Sigmoid colon (tissue), 7 donors: Measurements from ENCODE around the gene ASXL1. TPM values are rescaled to one million over a fixed set of nuclear protein-coding genes. Genes with fewer than 3 reads are reported as not detected.
A peak's percentile ranks its signal among the peaks of the same experiment; 100 is the strongest.
"Not testable (repeated sequence)": the region's sequence is repeated elsewhere in the genome, so short reads cannot be mapped to it uniquely, and the experiment has no call there.

Source experiments
- DNase-seq: peaks from one replicate; pipeline ENCODE4 v3.0.0-alpha.2; 2019
- H3K27ac ChIP-seq, 4 donors: fragments of 200-600 bp; sonication (generic); one replicate each; pipeline ENCODE4 v1.5.1; 2016 to 2019; ENCODE audit warnings: mild to moderate bottlenecking in 1 of 4
- H3K27me3 ChIP-seq, 3 donors: fragments of 200-600 bp; sonication (generic); one replicate each; pipeline ENCODE4 v1.5.1; 2019; ENCODE audit warnings: mild to moderate bottlenecking in 1 of 3
- H3K36me3 ChIP-seq, 4 donors: fragments of 200-600 bp; sonication (generic); one replicate each; pipeline ENCODE4 v1.5.1; 2016 to 2019
- H3K4me1 ChIP-seq, 4 donors: fragments of 200-600 bp; sonication (generic); one replicate each; pipeline ENCODE4 v1.5.1; 2017 to 2019
- H3K4me3 ChIP-seq, 4 donors: fragments of 200-600 bp; sonication (generic); one replicate each; pipeline ENCODE4 v1.5.1; 2017 to 2019; ENCODE audit warnings: mild to moderate bottlenecking in 2 of 4, moderate library complexity in 1 of 4
- H3K9me3 ChIP-seq, 4 donors: fragments of 200-600 bp in 3 of 4; sonication (generic) in 3 of 4; one replicate each; pipeline versions ENCODE4 v1.5.1 to v1.6.1; 2013 to 2019
- EP300 ChIP-seq, 4 donors: sonication (generic); formaldehyde crosslinking; IDR thresholded peaks; one replicate each; pipeline ENCODE4 v1.6.1; 2017; ENCODE audit warnings: antibody characterized with exemption in 4 of 4
- POLR2A ChIP-seq, 2 donors: fragments of 450-650 bp; IDR thresholded peaks; one replicate each; pipeline ENCODE4 v1.6.1; 2016; ENCODE audit warnings: antibody characterized with exemption in 2 of 2, mild to moderate bottlenecking in 2 of 2, moderate library complexity in 2 of 2
- POLR2AphosphoS5 ChIP-seq, 4 donors: sonication (generic); formaldehyde crosslinking; IDR thresholded peaks; one replicate each; pipeline ENCODE4 v1.6.1; 2017; ENCODE audit warnings: antibody characterized with exemption in 4 of 4
- WGBS, 2 donors: extraction: QIAGEN DNeasy Blood & Tissue Kit; methylation state at CpG; one replicate each; pipeline ENCODE4 v1.1.7; 2013; 5-methylcytosine and 5-hydroxymethylcytosine counted together
- intact Hi-C: fragments of 100-400 bp; cut with DNase I; formaldehyde crosslinking; loops from one replicate; pipeline ENCODE4 v1.15.1; 2023
- polyA plus RNA-seq, 3 donors: library from polyadenylated mRNA; stranded (reverse); fragments of 200-250 nt; gene quantifications; one replicate each; pipeline ENCODE4 v1.2.3, GENCODE V29; 2013
- total RNA-seq, 4 donors: library from RNA; depleted of rRNA; stranded (reverse); fragments of >200 nt; gene quantifications; one replicate each; pipeline ENCODE4 v1.1.0, GENCODE V29; 2016
- TF ChIP-seq, protein P1 (sequence below), 4 experiments: fragments of 450-650 bp in 3 of 4; fragments of 200-600 bp in 1 of 4; IDR thresholded peaks; one replicate each; pipeline ENCODE4 v1.5.1; 2016 to 2019; ENCODE audit warnings: antibody characterized with exemption in 4 of 4, mild to moderate bottlenecking in 3 of 4, moderate library complexity in 2 of 4
- donor health status: healthy with polysubstance abuse.
- donor health status: Bipolar disorder and iron deficiency.
- donor health status: healthy.

ASXL1 gene
- total and polyA plus RNA-seq, 7 donors: 6.0 to 102 (median 46.7) TPM

DNA sequence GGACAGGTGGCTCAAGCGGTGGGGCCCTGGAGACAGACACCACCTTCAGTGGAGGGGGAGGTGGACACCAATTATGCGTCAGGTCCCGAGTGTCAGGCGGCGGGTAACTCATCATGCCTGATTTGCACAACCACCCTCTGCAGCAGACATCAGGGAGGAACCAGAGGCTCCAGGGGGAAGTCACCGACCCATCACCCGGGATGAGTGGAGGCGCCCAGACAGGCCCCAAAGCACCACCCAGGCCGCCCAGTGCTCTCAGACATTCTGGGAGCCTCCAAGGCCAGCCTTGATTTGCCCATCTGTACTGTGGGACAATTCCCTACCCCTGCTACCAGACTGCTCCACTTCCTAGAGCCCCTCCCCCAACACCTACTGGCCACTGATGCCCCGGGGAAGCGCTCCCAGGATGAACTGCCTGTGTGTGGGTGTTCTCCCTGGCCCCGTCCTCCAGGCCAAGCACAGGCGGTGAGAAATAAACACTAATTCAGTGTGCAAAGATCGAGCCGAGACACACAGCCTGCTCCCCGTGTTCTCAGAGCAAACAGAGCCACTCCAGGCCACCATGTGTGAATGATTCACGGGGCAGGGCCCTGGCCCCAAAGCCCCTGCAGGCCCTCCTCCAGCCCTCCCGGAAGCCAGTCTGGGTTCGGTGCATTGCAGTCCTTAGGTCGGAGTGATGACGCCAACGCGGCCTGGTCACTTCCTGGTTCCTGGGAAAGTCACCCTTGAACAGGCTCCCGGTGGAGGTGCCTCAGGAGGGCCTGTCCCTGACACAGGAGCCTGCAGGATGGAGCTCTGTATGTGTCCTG, 107.2 kb downstream of the ASXL1 start:
- Histone ChIP-seq H3K4me3 (no peak overlapping the region), H3K9me3 (no peaks in the 10 kb centered on the region), H3K4me1 (peaks cover 0 to 89% (median 86%) of the 10 kb centered on the region in 4 donors), H3K27me3 (no peaks in the 10 kb centered on the region), H3K36me3 (no peaks in the 10 kb centered on the region), H3K27ac (peak overlapping the region; percentile 81 to 97 (median 92))
- TF ChIP-seq POLR2A (IDR thresholded peaks at IDR 0.05) (no peak), EP300 (IDR thresholded peaks at IDR 0.05) (peak in 1 of 4 donors; percentile 37), POLR2AphosphoS5 (IDR thresholded peaks at IDR 0.05) (peak in 2 of 4 donors; percentile 32 to 46)
- TF ChIP-seq, protein P1, sequence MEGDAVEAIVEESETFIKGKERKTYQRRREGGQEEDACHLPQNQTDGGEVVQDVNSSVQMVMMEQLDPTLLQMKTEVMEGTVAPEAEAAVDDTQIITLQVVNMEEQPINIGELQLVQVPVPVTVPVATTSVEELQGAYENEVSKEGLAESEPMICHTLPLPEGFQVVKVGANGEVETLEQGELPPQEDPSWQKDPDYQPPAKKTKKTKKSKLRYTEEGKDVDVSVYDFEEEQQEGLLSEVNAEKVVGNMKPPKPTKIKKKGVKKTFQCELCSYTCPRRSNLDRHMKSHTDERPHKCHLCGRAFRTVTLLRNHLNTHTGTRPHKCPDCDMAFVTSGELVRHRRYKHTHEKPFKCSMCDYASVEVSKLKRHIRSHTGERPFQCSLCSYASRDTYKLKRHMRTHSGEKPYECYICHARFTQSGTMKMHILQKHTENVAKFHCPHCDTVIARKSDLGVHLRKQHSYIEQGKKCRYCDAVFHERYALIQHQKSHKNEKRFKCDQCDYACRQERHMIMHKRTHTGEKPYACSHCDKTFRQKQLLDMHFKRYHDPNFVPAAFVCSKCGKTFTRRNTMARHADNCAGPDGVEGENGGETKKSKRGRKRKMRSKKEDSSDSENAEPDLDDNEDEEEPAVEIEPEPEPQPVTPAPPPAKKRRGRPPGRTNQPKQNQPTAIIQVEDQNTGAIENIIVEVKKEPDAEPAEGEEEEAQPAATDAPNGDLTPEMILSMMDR (IDR thresholded peaks at IDR 0.05): no peak
- peak; percentile 92 for DNase-seq
- WGBS, 2 donors: 32 to 64% methylated on average over 24 of the region's 24 CpGs
- intact Hi-C loops: loop anchor here (2.0 kb wide), 1 partner anchor 18 kb away; no protein-coding TSS in a partner anchor

DNA sequence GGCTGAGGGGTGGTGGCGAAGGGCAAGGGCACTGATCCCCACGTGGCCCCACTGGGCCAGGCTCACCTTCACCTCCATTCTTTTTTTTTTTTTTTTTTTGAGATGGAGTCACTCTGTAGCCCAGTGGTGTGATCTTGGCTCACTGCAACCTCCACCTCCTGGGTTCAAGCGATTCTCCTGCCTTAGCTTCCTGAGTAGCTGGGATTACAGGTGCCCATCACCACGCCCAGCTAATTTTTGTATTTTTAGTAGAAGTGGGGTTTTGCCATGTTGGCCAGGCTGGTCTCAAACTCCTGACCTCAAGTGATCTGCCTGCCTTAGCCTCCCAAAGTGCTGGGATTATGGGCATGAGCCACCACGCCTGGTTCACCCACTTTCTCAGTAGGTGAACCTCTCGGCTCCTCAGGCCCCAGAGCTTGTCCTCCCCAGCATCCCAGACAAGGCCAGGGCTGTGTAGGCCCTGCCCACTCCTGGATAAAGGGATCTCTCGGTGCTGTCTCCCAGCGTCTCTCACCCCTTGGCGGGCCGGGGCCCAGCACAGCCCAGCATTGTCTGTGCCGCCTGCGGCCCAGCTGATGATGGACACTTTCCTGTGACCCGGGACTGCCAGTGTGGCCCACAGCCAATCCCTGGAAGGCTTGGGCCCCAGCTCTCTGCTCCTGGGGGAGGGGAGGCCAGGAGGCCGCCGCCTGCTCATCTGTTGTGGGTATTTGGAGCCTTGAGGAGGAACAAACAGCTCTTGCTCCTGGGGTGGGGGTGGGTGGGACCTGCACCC, 108.0 kb downstream of the ASXL1 start:
- intact Hi-C loops: loop anchor here (2.0 kb wide), 1 partner anchor 17 kb away; no protein-coding TSS in a partner anchor
- H3K9me3 ChIP-seq, DNase-seq, H3K4me3 ChIP-seq, H3K27me3 ChIP-seq, H3K36me3 ChIP-seq: not testable (repeated sequence)
- peaks cover 0 to 96% (median 94%) of the 10 kb centered on the region in 4 donors for H3K4me1 ChIP-seq
- 57 to 78% methylated on average over 15 of the region's 15 CpGs for WGBS, 2 donors
- peak overlapping the region; percentile 81 to 97 (median 92) for H3K27ac ChIP-seq

DNA sequence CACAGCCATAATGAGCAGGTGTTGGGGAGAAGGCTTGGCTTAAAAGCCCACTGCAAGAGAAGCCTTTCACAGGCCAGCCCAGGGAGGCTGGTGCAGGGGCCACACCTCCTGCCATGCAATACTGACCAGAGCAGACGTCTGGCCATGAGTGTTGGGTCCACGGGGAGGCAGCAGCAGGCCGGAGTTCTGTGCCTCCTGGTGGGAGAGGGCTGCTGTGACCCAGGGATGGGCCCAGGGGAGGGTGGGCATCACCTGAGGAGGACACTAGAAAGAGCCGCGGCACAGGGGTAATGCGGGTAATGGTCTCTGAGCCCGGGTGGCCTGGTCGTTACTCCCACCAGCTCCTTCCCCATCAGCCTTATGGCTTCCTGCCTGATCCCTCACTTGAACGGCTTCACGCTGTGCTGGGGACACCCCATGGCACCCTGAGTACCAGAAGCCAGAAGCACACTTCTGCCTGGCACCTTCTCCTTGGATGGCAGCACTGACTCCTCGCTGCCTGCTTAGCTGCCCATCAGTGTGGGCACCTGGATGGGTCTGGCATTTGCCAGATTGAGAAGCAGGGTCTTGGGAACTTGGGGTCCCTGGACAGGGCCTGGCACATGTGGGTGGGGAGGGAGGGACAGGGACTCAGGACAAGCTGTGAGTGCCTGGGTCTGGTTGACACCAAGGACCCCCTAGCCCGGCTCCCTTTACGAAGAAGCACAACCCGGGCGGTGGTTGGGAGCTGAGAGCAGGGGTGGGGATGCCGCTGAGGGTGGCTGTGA, 108.8 kb downstream of the ASXL1 start:
- TF ChIP-seq POLR2AphosphoS5 (IDR thresholded peaks at IDR 0.05): no peak
- TF ChIP-seq, protein P1 (IDR thresholded peaks at IDR 0.05): peak in 1 of 4 experiments; percentile 34
- TF ChIP-seq POLR2A (IDR thresholded peaks at IDR 0.05): no peak
- no peak for TF ChIP-seq EP300 (IDR thresholded peaks at IDR 0.05)
- intact Hi-C loops: no loop called here
- Histone ChIP-seq H3K9me3 (no peaks in the 10 kb centered on the region), H3K4me3 (no peak overlapping the region), H3K36me3 (no peaks in the 10 kb centered on the region), H3K27me3 (no peaks in the 10 kb centered on the region), H3K27ac (peak overlapping the region; percentile 81 to 97 (median 92)), H3K4me1 (peaks cover 0 to 99% (median 97%) of the 10 kb centered on the region in 4 donors)
- WGBS, 2 donors: 64 to 84% methylated on average over 16 of the region's 16 CpGs
- no peak for DNase-seq

DNA sequence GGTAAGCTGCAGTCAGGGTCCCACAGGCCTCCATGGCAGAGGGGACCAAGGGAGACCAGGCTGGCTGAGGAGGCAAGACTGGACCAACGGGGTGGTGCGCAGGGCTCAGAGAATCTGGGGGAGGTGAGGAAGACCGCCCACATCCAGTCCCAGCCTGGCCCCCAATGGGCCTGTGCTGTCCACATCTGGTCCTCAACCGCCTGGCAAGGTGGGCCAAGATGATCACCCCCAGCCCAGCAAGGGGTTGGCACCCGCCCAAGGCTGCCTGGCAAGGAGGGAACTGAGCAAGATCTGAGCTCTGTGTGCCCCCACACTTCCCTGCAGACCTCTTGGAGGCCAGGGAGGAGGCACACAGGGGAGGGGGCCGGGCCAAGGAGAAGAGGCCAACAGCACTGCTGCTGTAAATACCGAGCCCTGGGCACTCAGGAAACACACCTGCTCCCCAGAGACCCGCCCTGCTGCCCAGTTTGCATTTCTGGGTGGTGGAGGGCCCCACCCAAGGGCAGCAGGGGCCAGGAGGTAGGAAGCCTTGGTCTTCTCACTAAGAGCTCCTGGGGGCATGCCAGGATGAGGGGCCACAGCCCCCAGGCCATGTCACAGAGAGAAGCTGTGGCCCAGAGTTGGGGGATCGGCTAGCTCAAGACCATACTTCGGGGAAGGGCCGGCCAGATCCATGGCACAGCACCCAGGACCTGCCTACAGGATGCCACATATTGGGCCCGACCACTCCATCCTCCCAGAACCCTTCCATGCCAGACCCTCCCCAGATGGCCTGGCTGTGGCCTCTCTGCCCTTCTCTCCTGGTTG, 109.6 kb downstream of the ASXL1 start:
- WGBS, 2 donors: 41 to 78% methylated on average over 12 of the region's 12 CpGs

More for the DNA sequence above, 109.6 kb downstream of the ASXL1 start:
- H3K36me3 ChIP-seq: no peaks in the 10 kb centered on the region
- H3K27me3 ChIP-seq: no peaks in the 10 kb centered on the region
- H3K27ac ChIP-seq: peak overlapping the region; percentile 81 to 97 (median 92)
- TF ChIP-seq EP300 (IDR thresholded peaks at IDR 0.05) (no peak), POLR2A (IDR thresholded peaks at IDR 0.05) (no peak)
- TF ChIP-seq, protein P1 (IDR thresholded peaks at IDR 0.05): no peak
- intact Hi-C loops: no loop called here
- DNase-seq: no peak
- H3K9me3 ChIP-seq: no peaks in the 10 kb centered on the region
- no peak overlapping the region for H3K4me3 ChIP-seq
- H3K4me1 ChIP-seq: peaks cover 0 to 99% (median 97%) of the 10 kb centered on the region in 4 donors
